ENCODE results near the gene SEPTIN2.
A peak's percentile ranks its signal among the peaks of the same experiment; 100 is the strongest.
"Not testable (repeated sequence)": the region's sequence is repeated elsewhere in the genome, so short reads cannot be mapped to it uniquely, and the experiment has no call there.

The SEPTIN2 gene

GRCh38 chr2:241315879-241316631, at the start of gene SEPTIN2:
SEPTIN2 (plus strand) TSS chr2:241315925; CDS start chr2:241324233, 8,308 bp downstream.
- DNase-seq: peak; percentile 58

- no peak for DNase-seq
Measured at GRCh38 chr2:241267249-241268067, 48.3 kb upstream of the SEPTIN2 start.

GRCh38 chr2:241268306-241268705, 47.4 kb upstream of the SEPTIN2 start:
- DNase-seq: no peak

- no peak for DNase-seq
Measured at GRCh38 chr2:241268716-241269445, 46.8 kb upstream of the SEPTIN2 start.

GRCh38 chr2:241269707-241270520, 45.8 kb upstream of the SEPTIN2 start:
- DNase-seq: no peak

GRCh38 chr2:241270531-241270930, 45.2 kb upstream of the SEPTIN2 start:
- DNase-seq: no peak

GRCh38 chr2:241271706-241272302, 43.9 kb upstream of the SEPTIN2 start:
- peak; percentile 79 for DNase-seq

- peak; percentile 38 for DNase-seq
Measured at GRCh38 chr2:241272303-241273209, 43.2 kb upstream of the SEPTIN2 start.

GRCh38 chr2:241273210-241274020, 42.3 kb upstream of the SEPTIN2 start:
- DNase-seq: no peak

- peak; percentile 8 for DNase-seq
Measured at GRCh38 chr2:241274127-241274526, 41.6 kb upstream of the SEPTIN2 start.

GRCh38 chr2:241275504-241275903, 40.2 kb upstream of the SEPTIN2 start:
- no peak for DNase-seq

GRCh38 chr2:241275910-241276309, 39.8 kb upstream of the SEPTIN2 start:
- no peak for DNase-seq

GRCh38 chr2:241278306-241278705, 37.4 kb upstream of the SEPTIN2 start:
- not testable (repeated sequence) for DNase-seq

GRCh38 chr2:241279413-241279812, 36.3 kb upstream of the SEPTIN2 start:
- DNase-seq: no peak

GRCh38 chr2:241279828-241280227, 35.9 kb upstream of the SEPTIN2 start:
- DNase-seq: no peak

- DNase-seq: no peak
Measured at GRCh38 chr2:241280291-241280690, 35.4 kb upstream of the SEPTIN2 start.

GRCh38 chr2:241282555-241282954, 33.2 kb upstream of the SEPTIN2 start:
- DNase-seq: no peak

- DNase-seq: no peak
Measured at GRCh38 chr2:241285596-241285995, 30.1 kb upstream of the SEPTIN2 start.

- DNase-seq: no peak
Measured at GRCh38 chr2:241286348-241287090, 29.2 kb upstream of the SEPTIN2 start.
